Activated CD4-positive, alpha-beta T cell treated with anti-CD3 and anti-CD28 coated beads for 1 hour (primary cell): ENCODE results near the gene SLC46A1.
A peak's percentile ranks its signal among the peaks of the same experiment; 100 is the strongest.

Experiments
- DNase-seq: peaks from one replicate; pipeline ENCODE4 v3.0.0-alpha.2; 2020

The SLC46A1 gene

GRCh38 chr17:28404007-28404406 lies 2.0 kb downstream of the SLC46A1 start:
- DNase-seq = no peak

GRCh38 chr17:28402844-28403243 lies 3.2 kb downstream of the SLC46A1 start:
- no peak for DNase-seq

- DNase-seq = no peak
Measured at GRCh38 chr17:28402224-28402630, 3.8 kb downstream of the SLC46A1 start.

GRCh38 chr17:28399808-28400207 lies 6.2 kb downstream of the SLC46A1 start:
- DNase-seq = no peak

GRCh38 chr17:28398280-28398981 lies 7.6 kb downstream of the SLC46A1 start:
- no peak for DNase-seq

- DNase-seq = no peak
Measured at GRCh38 chr17:28397687-28398279, 8.2 kb downstream of the SLC46A1 start.

- DNase-seq = no peak
Measured at GRCh38 chr17:28397275-28397674, 8.7 kb downstream of the SLC46A1 start.

GRCh38 chr17:28396635-28397239 lies 9.3 kb downstream of the SLC46A1 start:
- no peak for DNase-seq

GRCh38 chr17:28395968-28396367 lies 10.0 kb downstream of the SLC46A1 start:
- no peak for DNase-seq

GRCh38 chr17:28395426-28395825 lies 10.6 kb downstream of the SLC46A1 start:
- no peak for DNase-seq

- no peak for DNase-seq
Measured at GRCh38 chr17:28394337-28395116, 11.5 kb downstream of the SLC46A1 start.

- no peak for DNase-seq
Measured at GRCh38 chr17:28392491-28392890, 13.5 kb downstream of the SLC46A1 start.

- no peak for DNase-seq
Measured at GRCh38 chr17:28391401-28391800, 14.6 kb downstream of the SLC46A1 start.

GRCh38 chr17:28390984-28391383 lies 15.0 kb downstream of the SLC46A1 start:
- DNase-seq = no peak

GRCh38 chr17:28390563-28390962 lies 15.4 kb downstream of the SLC46A1 start:
- DNase-seq = no peak

GRCh38 chr17:28390141-28390540 lies 15.9 kb downstream of the SLC46A1 start:
- DNase-seq = no peak

GRCh38 chr17:28388106-28388505 lies 17.9 kb downstream of the SLC46A1 start:
- DNase-seq = no peak

- no peak for DNase-seq
Measured at GRCh38 chr17:28386391-28386790, 19.6 kb downstream of the SLC46A1 start.

- DNase-seq = no peak
Measured at GRCh38 chr17:28385406-28385805, 20.6 kb downstream of the SLC46A1 start.

GRCh38 chr17:28385037-28385400 lies 21.0 kb downstream of the SLC46A1 start:
- no peak for DNase-seq

- DNase-seq = peak; percentile 42
Measured at GRCh38 chr17:28384281-28385036, 21.6 kb downstream of the SLC46A1 start.

GRCh38 chr17:28381141-28381825 lies 24.7 kb downstream of the SLC46A1 start:
- DNase-seq = no peak
